ENCODE results near the gene DTNBP1. TPM values are rescaled to one million over a fixed set of nuclear protein-coding genes. Genes with fewer than 3 reads are reported as not detected.

Gene DTNBP1
- total RNA-seq, 1 experiment from 2014 or later, result 20.7 TPM

GRCh38 chr6:15504040-15504495 lies 158.8 kb downstream of the DTNBP1 start:
- no peak overlapping the region for H3K4me3 ChIP-seq (ENCODE audit: low read depth, low read length)
- Mint-ChIP-seq H3K36me3 (ENCODE audit: insufficient read depth, unreplicated experiment) (peaks cover 33% of the 10 kb centered on the region), H3K4me1 (ENCODE audit: low read depth, unreplicated experiment) (no peaks in the 10 kb centered on the region), H3K27ac (ENCODE audit: unreplicated experiment) (no peak overlapping the region), H3K4me3 (ENCODE audit: unreplicated experiment) (no peak overlapping the region), H3K27me3 (ENCODE audit: insufficient read depth, unreplicated experiment) (no peaks in the 10 kb centered on the region), H3K9me3 (ENCODE audit: unreplicated experiment) (no peaks in the 10 kb centered on the region)
- no peaks in the 10 kb centered on the region for H3K27me3 ChIP-seq (replicated peaks; ENCODE audit: control insufficient read depth, insufficient read depth, low read length)
- no peaks in the 10 kb centered on the region for H3K9me3 ChIP-seq
- H3K36me3 ChIP-seq (ENCODE audit: control insufficient read depth, insufficient read depth, low read length), result no peaks in the 10 kb centered on the region
- ChIA-PET CTCF (no interaction called here), POLR2A (interaction anchor here (0.6 kb wide), 1 partner anchor 502 kb away, joined by 3 read pairs; no protein-coding TSS in a partner anchor)
- BruUV-seq (replicated peaks), result no TSS peak
- no peak for DNase-seq
- intact Hi-C loops (cut with micrococcal nuclease; ENCODE audit: unreplicated experiment), result no loop called here
- TF ChIP-seq CTCF (IDR thresholded peaks at IDR 0.05; ENCODE audit: insufficient read depth in 1 of 2, low read depth in 1 of 2, low read length in 1 of 2, severe bottlenecking in 1 of 2, unreplicated experiment in 1 of 2), result no peak
- H3K4me1 ChIP-seq, result no peaks in the 10 kb centered on the region

DNA sequence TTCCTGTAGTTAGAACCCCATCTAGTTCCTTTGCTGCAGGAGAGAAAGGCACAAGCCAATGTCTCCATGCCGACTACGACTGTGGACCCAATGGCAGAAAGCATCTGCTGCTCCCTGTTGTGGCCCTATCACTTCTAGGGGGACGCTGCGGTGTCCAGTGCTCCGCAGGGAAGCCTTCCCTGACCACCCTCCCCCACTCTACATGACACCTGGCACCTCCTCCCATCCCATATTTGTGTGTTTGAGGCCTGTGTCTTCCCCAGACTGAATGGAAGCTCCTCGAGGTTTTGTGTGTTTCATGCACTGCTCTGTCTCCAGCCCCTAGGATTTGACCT lies 159.5 kb downstream of the DTNBP1 start:
- H3K9me3 ChIP-seq, result no peaks in the 10 kb centered on the region
- H3K27ac Mint-ChIP-seq (ENCODE audit: unreplicated experiment), result peak overlapping the region; percentile 25
- H3K27me3 Mint-ChIP-seq (ENCODE audit: insufficient read depth, unreplicated experiment), result no peaks in the 10 kb centered on the region
- DNase-seq, result no peak
- BruUV-seq (replicated peaks), result no TSS peak
- peaks cover 33% of the 10 kb centered on the region for H3K36me3 Mint-ChIP-seq (ENCODE audit: insufficient read depth, unreplicated experiment)
- H3K4me1 Mint-ChIP-seq (ENCODE audit: low read depth, unreplicated experiment), result no peaks in the 10 kb centered on the region
- no peak overlapping the region for H3K4me3 ChIP-seq (ENCODE audit: low read depth, low read length)
- no peak overlapping the region for H3K4me3 Mint-ChIP-seq (ENCODE audit: unreplicated experiment)
- no peaks in the 10 kb centered on the region for H3K9me3 Mint-ChIP-seq (ENCODE audit: unreplicated experiment)
- POLR2A ChIA-PET, result no interaction called here
- intact Hi-C loops (cut with micrococcal nuclease; ENCODE audit: unreplicated experiment), result no loop called here
- no peaks in the 10 kb centered on the region for H3K4me1 ChIP-seq
- CTCF ChIA-PET, result no interaction called here
- H3K36me3 ChIP-seq (ENCODE audit: control insufficient read depth, insufficient read depth, low read length), result no peaks in the 10 kb centered on the region
- TF ChIP-seq CTCF (IDR thresholded peaks at IDR 0.05; ENCODE audit: insufficient read depth in 1 of 2, low read depth in 1 of 2, low read length in 1 of 2, severe bottlenecking in 1 of 2, unreplicated experiment in 1 of 2), result no peak
- no peaks in the 10 kb centered on the region for H3K27me3 ChIP-seq (replicated peaks; ENCODE audit: control insufficient read depth, insufficient read depth, low read length)

GRCh38 chr6:15502446-15503345 lies 160.1 kb downstream of the DTNBP1 start:
- BruUV-seq (replicated peaks), result no TSS peak
- H3K4me3 ChIP-seq (ENCODE audit: low read depth, low read length), result no peak overlapping the region
- Mint-ChIP-seq H3K4me1 (ENCODE audit: low read depth, unreplicated experiment) (no peaks in the 10 kb centered on the region), H3K4me3 (ENCODE audit: unreplicated experiment) (no peak overlapping the region), H3K9me3 (ENCODE audit: unreplicated experiment) (no peaks in the 10 kb centered on the region), H3K36me3 (ENCODE audit: insufficient read depth, unreplicated experiment) (peaks cover 33% of the 10 kb centered on the region), H3K27me3 (ENCODE audit: insufficient read depth, unreplicated experiment) (no peaks in the 10 kb centered on the region), H3K27ac (ENCODE audit: unreplicated experiment) (no peak overlapping the region)
- POLR2A ChIA-PET, result no interaction called here
- H3K36me3 ChIP-seq (ENCODE audit: control insufficient read depth, insufficient read depth, low read length), result no peaks in the 10 kb centered on the region
- no peaks in the 10 kb centered on the region for H3K27me3 ChIP-seq (replicated peaks; ENCODE audit: control insufficient read depth, insufficient read depth, low read length)
- H3K4me1 ChIP-seq, result no peaks in the 10 kb centered on the region
- intact Hi-C loops (cut with micrococcal nuclease; ENCODE audit: unreplicated experiment), result no loop called here
- DNase-seq, result no peak
- CTCF ChIA-PET, result no interaction called here
- no peaks in the 10 kb centered on the region for H3K9me3 ChIP-seq
- no peak for TF ChIP-seq CTCF (IDR thresholded peaks at IDR 0.05; ENCODE audit: insufficient read depth in 1 of 2, low read depth in 1 of 2, low read length in 1 of 2, severe bottlenecking in 1 of 2, unreplicated experiment in 1 of 2)

Data from Caco-2 (cell line).